HCT116 (cell line): ENCODE measurements around the gene TKTL1.

Source experiments
- CBX3 ChIP-seq: IDR thresholded peaks from 2 replicates; pipeline ENCODE4 v1.6.1; 2012; ENCODE audit warnings: low read depth
- CEBPB ChIP-seq: IDR thresholded peaks from 2 replicates; pipeline ENCODE4 v1.6.1; 2012; ENCODE audit warnings: low read depth
- CTCF ChIP-seq, 3 experiments: fragments of 200-600 bp in 1 of 3; sonication (generic) in 1 of 3; IDR thresholded peaks in 2 of 3; conservative IDR thresholded peaks in 1 of 3; 2 replicates each; pipeline ENCODE4 v1.5.1; 2012 to 2017; ENCODE audit warnings: low read depth in 2 of 3, low read length in 2 of 3, antibody characterized with exemption in 1 of 3, borderline replicate concordance in 1 of 3, control low read depth in 1 of 3, mild to moderate bottlenecking in 1 of 3, mixed read lengths in 1 of 3, mixed run types in 1 of 3, moderate library complexity in 1 of 3; ENCODE audit not compliant: insufficient read depth in 1 of 3
- EZH2 ChIP-seq: fragments of 200-600 bp; sonication (generic); IDR thresholded peaks from 2 replicates; pipeline ENCODE4 v1.6.1; 2017; ENCODE audit warnings: antibody characterized with exemption, mixed run types
- EZH2phosphoT487 ChIP-seq: fragments of 200-600 bp; IDR thresholded peaks from 2 replicates; pipeline ENCODE4 v1.6.1; 2018; ENCODE audit warnings: antibody characterized with exemption, borderline replicate concordance
- JUND ChIP-seq: IDR thresholded peaks from 2 replicates; pipeline ENCODE4 v1.6.1; 2012
- POLR2A ChIP-seq: IDR thresholded peaks from 2 replicates; pipeline ENCODE4 v1.7.0; 2011; ENCODE audit warnings: borderline replicate concordance; ENCODE audit not compliant: insufficient read depth, insufficient read length; ENCODE audit errors: extremely low read depth
- POLR2AphosphoS5 ChIP-seq: IDR thresholded peaks from 2 replicates; pipeline ENCODE4 v1.6.1; 2011; ENCODE audit warnings: mild to moderate bottlenecking, low read depth, low read length, moderate library complexity
- RAD21 ChIP-seq: IDR thresholded peaks from 2 replicates; pipeline ENCODE4 v1.6.1; 2012; ENCODE audit warnings: low read depth, mild to moderate bottlenecking
- YY1 ChIP-seq: IDR thresholded peaks from 2 replicates; pipeline ENCODE4 v1.6.1; 2011; ENCODE audit warnings: low read length, low read depth, moderate library complexity, mild to moderate bottlenecking; ENCODE audit not compliant: insufficient replicate concordance; ENCODE audit errors: extremely low read depth
- ZNF274 ChIP-seq: fragments of 200-500 bp; sonication (Bioruptor generic); IDR thresholded peaks from 2 replicates; pipeline ENCODE4 v1.6.1; 2014; ENCODE audit warnings: mild to moderate bottlenecking, low read depth, low read length, inconsistent platforms
- TF ChIP-seq, protein P1 (sequence below): IDR thresholded peaks from 2 replicates; pipeline ENCODE4 v1.6.1; 2012
- TF ChIP-seq, protein P2 (sequence below): IDR thresholded peaks from 2 replicates; pipeline ENCODE4 v1.6.1; 2012

- TF ChIP-seq POLR2AphosphoS5 (no peak), EZH2phosphoT487 (no peak), YY1 (no peak), CTCF (IDR thresholded peaks at IDR 0.05 in 2 of 3, conservative IDR thresholded peaks at IDR 0.05 in 1 of 3; ENCODE audit: borderline replicate concordance in 1 of 3, insufficient read depth in 1 of 3, low read depth in 2 of 3, low read length in 2 of 3) (no peak), JUND (no peak), CEBPB (no peak), POLR2A (no peak), EZH2 (no peak), RAD21 (no peak), ZNF274 (no peak), CBX3 (no peak)
- TF ChIP-seq, protein P1, sequence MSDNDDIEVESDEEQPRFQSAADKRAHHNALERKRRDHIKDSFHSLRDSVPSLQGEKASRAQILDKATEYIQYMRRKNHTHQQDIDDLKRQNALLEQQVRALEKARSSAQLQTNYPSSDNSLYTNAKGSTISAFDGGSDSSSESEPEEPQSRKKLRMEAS, result no peak
- TF ChIP-seq, protein P2, sequence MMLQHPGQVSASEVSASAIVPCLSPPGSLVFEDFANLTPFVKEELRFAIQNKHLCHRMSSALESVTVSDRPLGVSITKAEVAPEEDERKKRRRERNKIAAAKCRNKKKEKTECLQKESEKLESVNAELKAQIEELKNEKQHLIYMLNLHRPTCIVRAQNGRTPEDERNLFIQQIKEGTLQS, result no peak
Observed at GRCh38 chrX:154379569-154379951, 84.0 kb downstream of the TKTL1 start.
